T-helper 17 cell (primary cell): ENCODE measurements around the gene LY86. TPM values are rescaled to one million over a fixed set of nuclear protein-coding genes. Genes with fewer than 3 reads are reported as not detected.
"Not testable (repeated sequence)": the region's sequence is repeated elsewhere in the genome, so short reads cannot be mapped to it uniquely, and the experiment has no call there.

Experiments used
- ATAC-seq: fragments of 150-1000 bp; cut with Tn5 transposase; 2 replicates; pipeline ENCODE4 v1.10.0; 2021; ENCODE audit warnings: mild to moderate bottlenecking, moderate library complexity
- DNase-seq, 3 donors: peaks; one replicate each; pipeline versions ENCODE4 v3.0.0 to v3.0.0-alpha.2; 2020 to 2021
- H3K9me3 ChIP-seq: one replicate; pipeline ENCODE4 v1.7.0; 2013; ENCODE audit warnings: low read length, mild to moderate bottlenecking; ENCODE audit not compliant: control insufficient read depth, poor library complexity, severe bottlenecking
- H3K27ac Mint-ChIP-seq: one replicate; pipeline ENCODE4 v1.8.0; 2022; ENCODE audit warnings: mild to moderate bottlenecking, moderate library complexity, mixed read lengths
- H3K27me3 Mint-ChIP-seq: one replicate; pipeline ENCODE4 v1.8.0; 2022; ENCODE audit warnings: mixed read lengths
- H3K36me3 Mint-ChIP-seq: one replicate; pipeline ENCODE4 v1.8.0; 2022; ENCODE audit warnings: low read depth, mixed read lengths
- H3K4me1 Mint-ChIP-seq: one replicate; pipeline ENCODE4 v1.8.0; 2022; ENCODE audit warnings: mild to moderate bottlenecking, mixed read lengths
- H3K4me3 Mint-ChIP-seq: one replicate; pipeline ENCODE4 v1.8.0; 2022; ENCODE audit warnings: mild to moderate bottlenecking, moderate library complexity, mixed read lengths
- total RNA-seq, 4 donors: library from RNA in 2 of 4; stranded (reverse) in 2 of 4; gene quantifications; one replicate each; pipeline ENCODE4 v1.2.3 and lab custom pipeline; 2022 to 2026

Gene LY86
- total RNA-seq, 2 donors from 2014 or later = 0.73 to 1.6 TPM

DNA sequence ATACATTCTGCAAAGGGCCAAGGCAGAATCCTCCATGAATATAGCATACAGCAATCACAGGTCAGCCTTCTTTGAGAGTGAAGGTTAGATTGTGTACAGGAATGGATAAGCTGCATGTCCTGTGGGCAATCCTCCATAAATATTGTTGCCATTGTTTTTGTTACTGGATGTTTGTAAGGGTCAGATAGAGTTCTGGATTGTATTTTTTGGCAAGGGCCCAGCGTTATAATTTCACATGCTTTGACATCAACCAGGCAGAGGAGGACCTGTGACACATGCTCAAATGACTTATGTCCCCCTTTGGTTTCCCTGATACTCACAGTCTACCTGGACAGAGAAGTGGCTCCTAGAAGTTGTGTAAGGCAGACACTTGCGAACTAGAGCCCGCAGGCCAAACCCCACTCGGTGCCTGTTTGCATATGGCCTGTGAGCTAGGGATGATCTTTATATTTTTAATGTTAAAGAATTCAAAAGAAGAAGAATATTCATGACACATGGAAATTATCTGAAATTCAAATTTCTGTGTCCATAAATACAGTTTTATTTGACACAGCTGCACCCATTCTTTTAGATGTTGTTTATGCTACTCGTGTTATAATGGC is 5.4 kb downstream of the LY86 start:
- Mint-ChIP-seq H3K4me3 (no peak overlapping the region), H3K36me3 (no peaks in the 10 kb centered on the region), H3K27ac (no peak overlapping the region), H3K27me3 (no peaks in the 10 kb centered on the region), H3K4me1 (peaks cover 27% of the 10 kb centered on the region)
- no peaks in the 10 kb centered on the region for H3K9me3 ChIP-seq
- ATAC-seq (no peak), DNase-seq (no peak)

DNA sequence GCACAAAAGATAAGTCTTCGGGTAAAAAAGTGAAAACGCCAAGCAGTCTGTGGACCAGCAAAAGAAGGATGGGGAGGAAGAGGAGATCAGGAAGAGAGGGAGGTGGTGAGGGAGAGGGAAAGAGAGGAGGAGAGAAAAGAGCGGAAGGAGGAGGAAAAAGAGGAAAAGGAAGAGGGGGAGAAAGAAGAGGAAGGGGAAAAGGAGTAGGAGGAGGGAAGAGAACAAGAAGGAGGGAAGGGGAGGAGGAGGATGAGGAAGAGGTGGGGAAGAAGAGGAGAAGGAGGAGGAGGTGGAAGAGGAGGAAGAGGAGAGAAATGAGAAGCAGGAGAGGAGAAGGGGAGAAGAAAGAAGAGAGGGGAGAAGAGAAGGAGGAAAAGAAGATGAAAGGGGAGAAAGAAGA is 6.5 kb downstream of the LY86 start:
- H3K27ac Mint-ChIP-seq = no peak overlapping the region
- no peaks in the 10 kb centered on the region for H3K36me3 Mint-ChIP-seq
- no peaks in the 10 kb centered on the region for H3K9me3 ChIP-seq
- peaks cover 27% of the 10 kb centered on the region for H3K4me1 Mint-ChIP-seq
- H3K27me3 Mint-ChIP-seq = peaks cover 5% of the 10 kb centered on the region
- ATAC-seq (no peak), DNase-seq (no peak)
- no peak overlapping the region for H3K4me3 Mint-ChIP-seq

DNA sequence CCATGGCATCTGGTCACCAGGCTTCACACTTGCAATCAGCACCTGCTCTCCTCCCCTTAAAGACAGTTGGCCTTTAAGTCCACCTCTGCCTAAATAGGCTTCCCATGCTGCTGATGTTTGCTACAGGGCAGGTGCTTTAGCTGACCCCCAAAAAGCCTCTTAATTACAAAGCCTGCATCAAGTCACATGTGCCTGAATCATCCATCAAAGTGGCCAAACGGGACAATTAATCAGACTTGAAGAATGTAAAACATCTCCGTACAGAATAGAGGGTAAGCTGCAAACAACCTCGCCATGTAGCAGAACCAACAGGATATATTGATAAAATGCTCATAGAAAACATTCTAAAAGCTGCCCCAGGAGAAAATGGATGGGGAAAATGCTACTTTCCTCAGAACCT is 7.4 kb downstream of the LY86 start:
- no peaks in the 10 kb centered on the region for H3K9me3 ChIP-seq
- Mint-ChIP-seq H3K4me3 (no peak overlapping the region), H3K27ac (no peak overlapping the region), H3K27me3 (peaks cover 8% of the 10 kb centered on the region), H3K4me1 (peaks cover 27% of the 10 kb centered on the region), H3K36me3 (peaks cover 1% of the 10 kb centered on the region)
- DNase-seq (no peak), ATAC-seq (no peak)

DNA sequence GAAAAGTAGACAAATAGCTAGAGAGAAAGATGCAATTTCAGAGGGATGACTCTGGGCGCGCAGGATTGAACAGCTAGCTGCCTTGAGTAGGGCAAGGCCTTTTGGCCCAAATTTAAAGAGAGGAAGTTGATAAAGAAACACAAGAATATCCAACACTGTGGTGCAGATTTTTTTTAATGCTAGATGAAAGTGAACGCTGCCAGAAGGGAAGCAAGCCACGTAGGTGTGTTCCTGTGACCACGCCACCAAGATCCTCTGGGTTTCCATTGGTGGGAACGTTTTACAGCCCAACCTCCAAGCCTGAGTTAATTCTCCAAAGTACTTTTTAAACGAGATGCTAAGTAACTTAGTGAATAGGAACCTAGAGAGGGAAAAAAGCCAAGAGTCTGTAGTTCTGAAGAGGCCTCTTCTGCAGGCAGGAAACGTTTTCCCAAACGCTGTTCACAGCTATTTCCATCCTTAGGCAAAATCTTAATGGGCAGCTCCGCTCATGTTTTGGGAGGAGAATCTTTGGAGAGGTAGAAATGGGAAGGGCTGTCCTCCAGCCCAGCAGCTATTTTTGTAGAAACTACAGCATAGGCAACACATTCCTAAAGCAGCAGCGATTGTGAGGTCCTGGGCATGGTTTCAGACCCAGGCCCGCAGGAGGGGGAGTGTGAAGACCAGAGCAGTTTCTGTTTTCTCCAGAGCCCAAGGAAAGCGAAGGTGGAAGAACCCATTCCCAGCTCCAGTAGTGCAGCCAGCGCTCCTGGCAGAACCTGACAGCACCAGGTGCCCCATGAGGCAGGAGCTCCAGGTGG is 8.2 kb downstream of the LY86 start:
- no peaks in the 10 kb centered on the region for H3K9me3 ChIP-seq
- no peak for ATAC-seq
- no peak overlapping the region for H3K4me3 Mint-ChIP-seq
- H3K4me1 Mint-ChIP-seq = peaks cover 24% of the 10 kb centered on the region
- H3K27ac Mint-ChIP-seq = no peak overlapping the region
- peaks cover 4% of the 10 kb centered on the region for H3K36me3 Mint-ChIP-seq
- no peak for DNase-seq
- H3K27me3 Mint-ChIP-seq = peaks cover 11% of the 10 kb centered on the region

DNA sequence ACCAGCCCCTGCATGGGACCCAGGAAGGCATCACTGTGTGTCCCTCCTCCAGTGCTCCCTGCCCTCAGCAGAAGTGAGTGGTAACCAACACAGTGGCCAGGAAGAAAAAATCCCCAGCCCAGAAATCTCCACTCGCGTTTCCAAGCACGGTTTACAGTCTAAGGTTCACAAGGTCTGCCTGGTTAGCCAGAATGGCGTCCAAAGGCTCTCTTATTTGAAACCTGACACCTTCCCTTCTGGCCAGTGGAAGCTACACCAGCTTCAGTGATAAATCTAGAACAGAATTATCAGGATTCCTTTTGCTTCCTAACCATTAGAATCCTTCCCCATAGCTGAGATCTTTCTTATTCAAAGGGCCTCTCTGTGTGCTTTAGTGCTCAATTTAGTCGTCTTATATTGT is 9.2 kb downstream of the LY86 start:
- DNase-seq = no peak
- H3K4me3 Mint-ChIP-seq = no peak overlapping the region
- peaks cover 17% of the 10 kb centered on the region for H3K27me3 Mint-ChIP-seq
- H3K4me1 Mint-ChIP-seq = peaks cover 20% of the 10 kb centered on the region
- no peak for ATAC-seq
- no peaks in the 10 kb centered on the region for H3K9me3 ChIP-seq
- peaks cover 4% of the 10 kb centered on the region for H3K36me3 Mint-ChIP-seq
- no peak overlapping the region for H3K27ac Mint-ChIP-seq

DNA sequence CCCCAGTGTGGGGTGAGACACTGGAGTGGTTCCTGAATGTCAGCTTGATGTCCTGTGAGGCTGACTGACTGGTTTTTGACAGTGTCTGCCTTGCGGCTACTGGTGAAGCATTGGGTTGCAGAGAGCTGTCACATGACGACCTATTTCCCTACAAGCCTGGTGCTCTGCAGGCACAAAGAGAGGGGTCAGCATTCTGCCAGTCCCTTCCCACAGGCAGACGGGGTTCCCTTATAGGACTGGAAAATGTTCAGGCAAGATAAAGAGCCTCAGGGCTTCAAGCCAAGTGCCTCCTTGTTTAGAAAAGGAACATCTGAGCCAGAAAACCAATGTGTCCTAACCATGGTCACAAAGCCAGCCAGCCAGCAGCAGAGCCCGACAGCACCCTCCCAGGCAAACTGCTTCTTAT is 11.0 kb downstream of the LY86 start:
- H3K27me3 Mint-ChIP-seq = peaks cover 17% of the 10 kb centered on the region
- ATAC-seq (no peak), DNase-seq (no peak)
- H3K9me3 ChIP-seq = no peaks in the 10 kb centered on the region
- H3K36me3 Mint-ChIP-seq = peaks cover 4% of the 10 kb centered on the region
- no peak overlapping the region for H3K27ac Mint-ChIP-seq
- H3K4me1 Mint-ChIP-seq = peaks cover 13% of the 10 kb centered on the region
- H3K4me3 Mint-ChIP-seq = no peak overlapping the region

DNA sequence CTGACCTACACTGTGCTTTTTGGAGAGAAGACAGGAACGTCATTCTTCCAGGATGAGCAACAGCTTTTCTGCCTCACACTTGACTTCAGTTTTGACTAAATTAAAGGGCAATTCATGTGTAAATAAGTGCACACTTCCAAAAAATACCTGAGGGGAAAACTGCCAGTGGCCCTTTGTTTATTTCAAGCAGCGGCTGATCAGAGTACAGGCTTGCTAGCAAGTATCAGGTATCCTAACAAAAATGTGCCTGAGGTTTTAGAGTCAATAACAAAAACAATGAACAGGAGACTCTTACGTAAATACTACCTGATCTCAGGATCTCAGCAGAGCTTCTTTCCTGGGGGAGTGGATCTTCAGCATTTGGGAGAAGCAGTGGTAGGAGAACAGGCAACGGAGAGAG is 12.4 kb downstream of the LY86 start:
- ATAC-seq (no peak), DNase-seq (no peak)
- no peak overlapping the region for H3K4me3 Mint-ChIP-seq
- H3K36me3 Mint-ChIP-seq = peaks cover 4% of the 10 kb centered on the region
- H3K27ac Mint-ChIP-seq = no peak overlapping the region
- peaks cover 9% of the 10 kb centered on the region for H3K4me1 Mint-ChIP-seq
- H3K27me3 Mint-ChIP-seq = peaks cover 17% of the 10 kb centered on the region
- H3K9me3 ChIP-seq = no peaks in the 10 kb centered on the region

DNA sequence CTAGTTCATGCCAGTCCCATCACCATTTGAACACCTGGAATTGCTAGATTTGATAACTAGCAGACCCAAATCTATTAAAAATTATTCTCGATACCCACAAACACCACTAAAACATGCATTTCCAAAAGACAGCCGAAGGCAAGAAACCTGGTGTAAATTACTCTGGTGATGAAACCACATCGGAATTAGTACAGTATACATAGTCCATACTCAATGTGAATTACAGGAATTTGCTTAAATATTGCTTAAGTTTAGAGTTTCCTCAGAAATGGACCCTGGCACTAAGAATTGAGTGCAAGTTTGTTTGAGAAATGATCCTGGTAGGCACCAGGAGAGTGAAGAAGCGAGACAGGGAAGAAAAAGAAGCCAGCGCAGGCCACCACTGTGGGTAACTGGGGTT is 13.7 kb downstream of the LY86 start:
- no peak for ATAC-seq
- H3K36me3 Mint-ChIP-seq = peaks cover 4% of the 10 kb centered on the region
- H3K4me3 Mint-ChIP-seq = no peak overlapping the region
- no peak for DNase-seq
- H3K4me1 Mint-ChIP-seq = peaks cover 3% of the 10 kb centered on the region
- H3K27ac Mint-ChIP-seq = no peak overlapping the region
- H3K9me3 ChIP-seq = no peaks in the 10 kb centered on the region
- H3K27me3 Mint-ChIP-seq = peaks cover 17% of the 10 kb centered on the region

DNA sequence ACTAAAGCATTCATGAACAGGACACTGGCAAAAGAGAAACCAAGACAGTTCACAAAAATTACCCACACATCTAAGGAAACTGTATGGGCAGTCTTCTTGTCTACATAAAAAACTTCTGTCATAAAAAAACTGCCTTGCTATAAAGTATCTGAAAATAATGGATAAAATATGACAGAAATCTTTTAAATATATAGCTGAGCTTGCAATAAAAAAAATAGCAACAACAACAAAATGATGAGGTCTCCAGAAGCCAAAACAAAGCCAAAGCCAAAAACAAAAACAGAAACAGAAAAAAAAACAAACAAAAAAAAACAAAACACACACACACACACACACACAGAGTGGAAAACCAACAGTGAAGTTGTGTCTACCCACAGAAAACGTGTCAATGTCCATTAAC is 14.8 kb downstream of the LY86 start:
- Mint-ChIP-seq H3K4me1 (peaks cover 3% of the 10 kb centered on the region), H3K36me3 (peaks cover 4% of the 10 kb centered on the region), H3K27ac (no peak overlapping the region), H3K27me3 (peaks cover 17% of the 10 kb centered on the region), H3K4me3 (no peak overlapping the region)
- no peaks in the 10 kb centered on the region for H3K9me3 ChIP-seq
- ATAC-seq (no peak), DNase-seq (no peak)

DNA sequence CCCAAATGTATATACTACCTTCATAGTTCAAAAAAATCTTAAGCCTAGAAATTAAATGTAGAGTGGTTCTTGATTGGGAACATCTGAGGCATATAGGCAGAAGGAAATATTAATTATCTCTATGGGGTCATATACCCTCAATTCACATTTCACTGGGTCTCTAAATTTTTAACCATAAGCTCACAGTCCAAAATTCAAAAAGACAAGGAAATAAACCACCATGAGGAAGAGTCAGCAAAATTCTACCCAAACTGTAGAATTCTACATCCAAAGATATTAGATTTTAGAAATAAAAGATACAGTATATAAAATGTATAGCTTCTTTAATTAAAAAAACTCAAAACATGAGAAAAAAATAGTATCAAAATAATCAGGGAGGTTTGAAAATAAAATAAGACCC is 15.5 kb downstream of the LY86 start:
- Mint-ChIP-seq H3K27me3 (peaks cover 17% of the 10 kb centered on the region), H3K36me3 (peaks cover 4% of the 10 kb centered on the region), H3K4me1 (peaks cover 4% of the 10 kb centered on the region), H3K27ac (no peak overlapping the region), H3K4me3 (no peak overlapping the region)
- no peaks in the 10 kb centered on the region for H3K9me3 ChIP-seq
- DNase-seq = no peak
- no peak for ATAC-seq

DNA sequence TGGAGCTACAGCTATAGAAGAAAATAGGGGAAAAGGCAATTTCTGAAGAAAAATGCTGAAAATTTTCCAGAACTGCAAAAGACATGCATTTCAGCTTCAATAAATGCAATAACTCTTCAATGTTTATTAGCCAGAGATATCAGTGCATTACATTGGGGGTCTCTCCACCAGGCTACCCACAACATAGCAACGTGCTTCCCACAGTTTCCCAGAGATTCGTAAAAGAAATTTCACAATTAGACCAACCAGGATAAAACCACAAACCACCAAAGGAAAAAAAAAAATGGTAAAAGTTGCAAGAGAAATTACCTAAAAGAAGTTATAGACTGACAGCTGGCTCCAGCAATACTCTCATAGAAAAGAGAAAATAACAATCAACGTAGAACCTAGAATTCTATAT is 16.0 kb downstream of the LY86 start:
- Mint-ChIP-seq H3K4me3 (no peak overlapping the region), H3K27ac (peak overlapping the region; percentile 39)
- no peak for ATAC-seq

DNA sequence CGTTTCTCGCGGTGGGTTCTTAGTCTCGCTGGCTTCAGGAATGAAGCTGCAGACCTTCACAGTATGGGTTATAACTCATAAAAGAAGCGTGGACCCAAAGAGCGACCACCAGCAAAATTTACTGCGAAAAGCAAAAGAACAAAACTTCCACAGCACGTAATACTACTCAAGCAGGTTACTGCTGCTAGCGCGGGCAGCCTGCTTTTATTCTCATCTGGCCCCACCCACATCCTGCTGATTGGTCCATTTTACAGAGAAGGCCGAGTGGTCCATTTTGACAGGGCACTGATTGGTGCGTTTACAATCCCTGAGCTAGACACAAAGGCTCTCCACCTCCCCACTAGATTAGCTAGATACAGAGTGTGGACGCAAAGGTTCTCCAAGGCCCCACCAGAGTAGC is 17.4 kb downstream of the LY86 start:
- peaks cover 3% of the 10 kb centered on the region for H3K36me3 Mint-ChIP-seq
- H3K27ac Mint-ChIP-seq = no peak overlapping the region

More for the DNA sequence above, 16.0 kb downstream of the LY86 start:
- no peak for DNase-seq
- H3K36me3 Mint-ChIP-seq = peaks cover 4% of the 10 kb centered on the region
- H3K9me3 ChIP-seq = no peaks in the 10 kb centered on the region
- peaks cover 6% of the 10 kb centered on the region for H3K4me1 Mint-ChIP-seq
- peaks cover 17% of the 10 kb centered on the region for H3K27me3 Mint-ChIP-seq

DNA sequence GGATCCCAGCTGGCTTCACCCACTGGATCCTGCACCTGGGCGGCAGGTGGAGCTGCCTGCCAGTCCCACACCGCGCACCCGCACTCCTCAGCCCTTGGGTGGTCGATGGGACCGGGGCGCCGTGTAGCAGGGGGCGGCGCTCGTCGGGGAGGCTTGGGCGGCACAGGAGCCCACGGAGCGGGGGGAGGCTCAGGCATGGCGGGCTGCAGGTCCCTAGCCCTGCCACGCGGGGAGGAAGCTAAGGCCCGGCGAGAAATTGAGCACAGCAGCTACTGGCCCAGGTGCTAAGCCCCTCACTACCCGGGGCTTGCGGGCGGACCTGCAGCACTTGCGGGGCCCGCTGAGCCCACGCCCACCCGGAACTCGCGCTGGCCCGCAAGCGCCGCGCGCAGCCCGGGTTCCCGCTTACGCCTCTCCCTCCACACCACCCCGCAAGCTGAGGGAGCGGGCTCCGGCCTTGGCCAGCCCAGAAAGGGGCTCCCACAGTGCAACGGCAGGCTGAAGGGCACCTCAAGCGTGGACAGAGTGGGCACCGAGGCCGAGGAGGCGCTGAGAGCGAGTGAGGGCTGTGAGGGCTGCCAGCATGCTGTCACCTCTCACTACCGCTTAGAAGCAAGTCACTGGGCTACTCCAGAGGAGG is 18.0 kb downstream of the LY86 start:
- H3K4me1 Mint-ChIP-seq = peaks cover 19% of the 10 kb centered on the region
- DNase-seq, H3K27me3 Mint-ChIP-seq, H3K27ac Mint-ChIP-seq, ATAC-seq, H3K9me3 ChIP-seq, H3K36me3 Mint-ChIP-seq, H3K4me3 Mint-ChIP-seq: not testable (repeated sequence)

More for the DNA sequence above, 17.4 kb downstream of the LY86 start:
- no peak for ATAC-seq
- Mint-ChIP-seq H3K4me3 (no peak overlapping the region), H3K27me3 (peaks cover 10% of the 10 kb centered on the region), H3K4me1 (peaks cover 17% of the 10 kb centered on the region)
- DNase-seq = no peak
- no peaks in the 10 kb centered on the region for H3K9me3 ChIP-seq
